Epidermal melanocyte (primary cell): ENCODE results near the gene IWS1.
A peak's percentile ranks its signal among the peaks of the same experiment; 100 is the strongest.
"Not testable (repeated sequence)": the region's sequence is repeated elsewhere in the genome, so short reads cannot be mapped to it uniquely, and the experiment has no call there.

Source experiments
- DNase-seq: peaks from one replicate; pipeline ENCODE4 v3.0.0; 2011; ENCODE audit warnings: low spot score; ENCODE audit not compliant: insufficient read length

Gene IWS1

DNA sequence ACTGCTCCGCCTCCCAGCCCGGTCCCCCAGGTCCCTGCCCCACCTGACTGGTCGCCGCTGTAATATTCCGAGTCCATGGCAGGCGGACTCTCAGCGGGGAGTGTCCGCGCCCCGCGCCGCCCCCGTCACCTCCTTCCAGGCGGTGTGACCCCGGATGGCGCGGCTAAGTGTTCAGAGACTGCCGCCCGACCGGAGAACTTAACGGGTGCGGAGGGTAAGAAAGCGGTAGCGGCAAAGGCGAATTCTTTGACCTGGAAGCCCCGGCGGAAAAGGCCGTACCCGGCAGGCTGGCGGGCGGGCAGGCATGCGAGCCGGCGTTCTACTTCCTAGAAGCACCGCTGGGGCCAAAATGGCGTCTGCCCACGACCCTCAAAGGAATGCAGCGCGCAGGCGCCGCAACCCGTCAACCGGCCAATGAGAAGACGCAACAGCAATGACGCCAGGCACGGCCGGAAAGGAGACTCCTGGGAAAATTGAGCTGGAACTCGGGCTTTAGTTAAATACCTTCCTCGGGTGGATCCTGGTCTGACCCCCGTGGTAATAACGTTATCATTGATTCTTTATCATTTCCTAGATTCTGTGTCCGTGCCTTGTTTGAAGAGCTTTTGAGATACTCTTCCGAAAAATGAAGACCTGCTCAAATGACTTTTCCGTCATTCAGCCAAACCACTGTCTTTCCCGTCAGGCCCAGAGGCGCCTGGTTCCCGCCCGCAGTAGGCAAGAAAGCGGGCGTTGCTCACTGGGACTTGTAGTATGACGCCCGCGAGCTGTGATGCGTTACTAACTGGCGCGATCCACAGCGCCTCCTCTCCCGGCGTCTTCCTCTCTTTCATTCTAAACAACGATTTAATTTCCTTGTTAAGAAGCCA, at the start of gene IWS1:
Gene IWS1 (minus strand): TSS at position 358 of the 869 bp plus-strand sequence. CDS start 281 bp downstream, at position 77.
- peak; percentile 93 for DNase-seq

DNA sequence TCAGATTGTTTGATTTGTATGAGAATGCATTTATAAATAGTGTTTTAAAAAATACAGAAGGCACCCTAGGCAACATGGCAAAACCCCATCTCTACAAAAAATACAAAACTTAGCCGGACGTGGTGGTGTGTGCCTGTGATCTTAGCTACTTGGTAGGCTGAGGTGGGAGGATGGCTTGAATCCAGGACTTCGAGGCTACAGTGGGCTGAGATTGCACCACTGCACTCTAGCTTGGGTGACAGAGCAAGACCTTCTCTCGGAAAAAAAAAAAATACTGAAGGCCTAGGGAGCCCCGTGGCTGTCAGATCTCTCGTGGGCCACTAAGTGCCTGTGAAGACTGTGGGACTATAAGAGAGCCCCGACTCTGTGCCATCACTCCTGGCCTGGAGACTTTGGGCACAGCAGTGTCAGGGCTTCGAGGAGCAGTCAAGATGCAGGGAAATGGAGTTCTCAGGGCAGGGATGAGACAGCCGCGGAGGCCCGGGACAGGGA, 49.7 kb upstream of the IWS1 start:
- DNase-seq: no peak

DNA sequence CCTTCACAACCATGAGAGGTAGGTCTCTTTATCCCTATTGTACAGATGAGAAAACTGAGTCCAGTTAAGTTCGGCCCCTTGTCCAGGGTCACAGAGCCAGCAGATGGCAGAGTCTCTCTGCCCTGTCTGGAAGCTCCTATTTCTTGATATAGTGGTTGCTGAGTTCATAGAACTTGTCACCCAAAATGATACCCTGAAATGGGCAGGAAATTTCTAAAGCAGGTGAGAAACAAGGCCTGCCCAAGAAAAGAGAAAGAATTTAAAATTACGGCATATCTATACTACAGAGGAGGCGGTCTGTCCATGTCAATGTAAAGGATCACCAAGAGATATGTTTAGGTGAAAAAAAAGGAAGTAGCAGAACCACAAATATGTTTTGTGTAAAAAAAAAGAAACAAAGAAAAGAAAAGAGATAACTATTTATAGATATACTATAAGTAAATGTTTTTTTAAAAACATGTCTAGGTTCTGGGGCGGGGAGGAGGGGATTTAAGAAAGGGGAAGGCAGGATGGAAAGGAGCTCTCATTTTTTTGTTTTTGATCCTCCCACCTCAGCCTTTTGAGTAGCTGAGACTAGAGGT, 49.0 kb upstream of the IWS1 start:
- DNase-seq: no peak

DNA sequence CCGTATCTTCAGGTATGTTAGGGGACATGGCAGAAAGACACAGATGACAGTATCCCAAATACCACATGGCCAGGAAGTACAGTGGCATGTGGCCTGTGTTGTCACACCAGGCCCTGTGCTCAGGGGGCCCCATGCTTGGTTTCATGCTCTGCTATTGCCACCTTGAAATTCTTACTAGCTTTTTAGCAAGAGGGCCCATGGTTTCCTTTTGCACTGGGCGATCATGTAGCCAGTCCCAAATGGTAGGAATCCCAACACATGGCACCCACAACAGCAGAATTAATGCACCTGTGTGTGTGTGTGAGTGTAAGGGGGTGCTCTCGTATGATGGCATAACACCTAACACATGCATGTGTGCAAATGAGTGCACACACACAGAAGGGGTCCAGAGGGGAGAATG, 48.4 kb upstream of the IWS1 start:
- no peak for DNase-seq

DNA sequence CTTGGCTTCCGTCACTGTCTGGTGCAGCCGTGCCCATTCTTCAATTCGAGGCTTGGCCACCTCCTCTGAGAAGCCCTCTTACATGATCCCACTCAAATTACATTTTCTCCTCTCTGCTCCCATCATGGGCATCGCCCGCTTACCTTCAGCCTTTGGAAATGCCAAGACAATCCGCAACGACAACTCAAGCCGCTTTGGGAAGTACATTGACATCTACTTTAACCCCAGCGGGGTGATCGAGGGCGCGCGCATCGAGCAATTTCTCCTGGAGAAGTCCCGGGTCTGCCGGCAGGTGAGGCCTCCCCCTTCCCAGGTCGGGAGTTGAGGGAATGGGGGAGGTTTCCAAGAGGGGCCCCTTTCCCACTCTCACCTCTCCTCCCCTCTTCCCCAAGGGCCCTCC, 47.5 kb upstream of the IWS1 start:
- DNase-seq: no peak

DNA sequence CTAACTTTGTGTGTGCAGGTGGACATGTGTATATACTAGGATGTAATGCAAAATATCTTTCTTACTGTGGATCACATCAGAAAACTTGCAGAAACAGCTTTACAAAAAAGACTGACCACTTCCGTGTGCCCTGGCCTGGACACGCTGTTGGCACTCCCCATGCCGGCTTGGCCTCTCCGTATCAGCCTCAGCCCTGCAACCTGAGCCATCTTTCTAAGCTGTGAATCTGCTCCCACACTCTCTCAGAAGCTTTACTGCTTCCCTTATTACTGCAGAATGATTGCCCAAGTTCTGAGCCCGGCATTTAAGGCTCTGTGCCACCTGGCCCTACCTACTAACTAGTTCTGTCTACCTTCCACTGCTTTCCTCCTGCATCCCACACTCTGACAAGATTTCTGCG, 47.0 kb upstream of the IWS1 start:
- DNase-seq: no peak

DNA sequence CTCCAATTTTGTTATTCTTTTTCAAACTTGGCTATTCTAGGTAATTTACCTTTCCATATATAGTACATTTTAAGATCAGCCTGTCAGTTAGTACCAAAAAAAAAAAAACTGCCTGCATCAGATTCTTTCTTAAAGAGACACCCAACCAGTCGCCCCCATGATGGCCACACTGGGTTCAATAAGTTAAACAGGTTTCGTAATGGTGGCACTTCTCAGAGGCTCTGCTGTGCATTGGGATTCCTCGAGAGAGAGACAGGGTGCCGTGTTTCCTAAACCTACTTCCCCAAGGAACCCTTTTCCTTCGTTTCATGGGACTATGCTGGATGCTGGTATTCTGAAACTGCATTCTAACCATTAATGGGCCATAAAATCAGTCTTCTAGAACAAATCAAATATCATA, 46.6 kb upstream of the IWS1 start:
- no peak for DNase-seq

DNA sequence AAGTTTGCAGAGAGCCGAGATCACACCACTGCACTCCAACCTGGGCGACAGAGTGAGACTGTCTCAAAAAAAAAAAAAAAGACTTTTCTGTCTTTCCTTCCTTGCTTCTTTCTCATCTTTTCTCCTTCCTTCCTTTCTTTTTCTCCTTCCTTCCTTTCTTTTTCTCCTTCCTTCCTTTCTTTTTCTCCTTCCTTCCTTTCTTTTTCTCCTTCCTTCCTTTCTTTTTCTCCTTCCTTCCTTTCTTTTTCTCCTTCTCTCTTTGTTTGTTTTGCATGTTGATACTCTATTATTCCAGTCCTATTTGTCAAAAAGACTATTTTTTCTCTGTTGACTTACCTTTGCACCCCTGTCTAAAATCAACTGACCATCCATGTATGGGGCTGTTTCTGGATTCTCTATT, 46.1 kb upstream of the IWS1 start:
- not testable (repeated sequence) for DNase-seq

DNA sequence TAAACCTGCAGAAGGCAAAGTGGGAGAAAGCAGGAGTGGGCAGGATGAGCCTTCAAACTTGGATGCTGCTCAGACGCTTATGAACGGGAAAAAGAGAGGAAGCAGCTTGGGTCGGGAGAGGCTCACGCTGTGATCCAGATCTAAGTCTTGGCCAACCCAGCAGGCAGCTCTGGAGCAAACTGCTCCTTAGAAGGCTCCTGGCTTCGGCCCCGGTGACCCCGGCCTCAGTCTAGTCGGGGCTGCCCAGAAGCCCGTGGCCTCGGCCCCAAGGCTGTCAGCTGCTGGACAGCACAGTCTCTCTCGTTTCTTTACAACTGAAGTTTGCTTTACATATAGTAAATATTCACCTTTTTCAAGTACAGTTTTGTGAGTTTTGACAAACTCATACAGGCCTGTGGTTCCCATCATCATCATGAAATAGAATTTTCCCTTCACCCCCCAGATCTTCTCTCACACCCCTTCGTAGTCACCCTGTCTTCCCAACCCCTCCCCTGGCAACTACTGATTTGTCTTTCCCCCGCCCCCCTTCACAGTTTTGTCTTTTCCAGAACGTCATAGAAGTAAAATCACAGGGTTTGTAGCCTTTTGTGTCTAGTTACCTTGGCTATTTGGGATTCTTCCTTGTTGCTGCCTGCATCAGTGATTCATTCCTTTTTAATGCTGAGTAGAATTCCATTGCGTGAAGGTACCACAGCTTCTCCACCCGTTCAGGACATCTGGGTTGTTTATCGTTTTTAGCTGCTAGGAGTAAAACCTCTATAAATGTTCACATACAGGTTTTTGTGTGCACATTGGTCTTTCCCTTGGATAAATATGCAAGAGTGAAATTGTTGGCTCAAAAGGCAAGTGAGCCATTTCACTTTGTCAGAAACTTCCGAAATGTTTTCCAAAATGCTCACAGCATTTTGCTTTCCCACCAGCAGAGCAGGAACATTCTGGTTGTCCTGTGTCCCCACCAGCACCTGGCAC, 44.3 kb upstream of the IWS1 start:
- DNase-seq: no peak

DNA sequence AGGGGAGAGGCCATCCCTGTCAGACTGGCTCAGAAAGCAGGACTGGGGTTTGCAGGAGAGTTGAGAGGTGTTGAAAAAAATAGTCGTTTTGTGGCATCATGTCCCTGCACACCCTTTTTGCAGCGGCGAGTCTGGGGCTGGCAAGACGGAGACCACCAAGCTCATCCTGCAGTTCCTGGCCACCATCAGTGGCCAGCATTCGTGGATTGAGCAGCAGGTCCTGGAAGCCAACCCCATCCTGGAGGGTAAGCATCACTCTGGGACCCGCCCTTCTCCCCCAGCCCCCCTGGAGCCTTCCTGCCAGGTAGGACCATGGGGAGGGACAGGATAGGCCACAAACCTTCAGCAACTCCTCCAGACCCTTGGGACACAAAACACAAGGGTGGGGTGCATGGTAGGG, 43.4 kb upstream of the IWS1 start:
- DNase-seq: no peak

DNA sequence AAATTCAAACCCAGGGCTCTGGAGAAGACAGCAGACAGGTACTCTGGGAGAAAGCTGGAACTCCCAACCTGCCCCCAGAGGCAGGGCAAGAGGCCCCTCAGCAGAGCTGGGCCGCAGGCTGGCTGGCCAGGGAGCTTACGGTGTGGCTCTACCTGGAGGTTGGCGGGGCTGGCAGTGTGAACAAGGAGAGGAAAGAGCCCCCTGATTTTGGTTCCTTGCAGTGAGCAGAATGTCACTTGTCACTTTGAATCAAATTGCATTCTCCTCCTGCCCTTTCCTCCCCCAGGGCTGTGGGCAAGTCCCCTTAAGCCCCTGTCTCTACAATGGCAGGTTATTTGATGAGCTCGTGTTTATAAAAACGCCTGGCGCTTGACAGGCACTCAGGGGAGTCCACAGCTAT, 41.8 kb upstream of the IWS1 start:
- DNase-seq: no peak

DNA sequence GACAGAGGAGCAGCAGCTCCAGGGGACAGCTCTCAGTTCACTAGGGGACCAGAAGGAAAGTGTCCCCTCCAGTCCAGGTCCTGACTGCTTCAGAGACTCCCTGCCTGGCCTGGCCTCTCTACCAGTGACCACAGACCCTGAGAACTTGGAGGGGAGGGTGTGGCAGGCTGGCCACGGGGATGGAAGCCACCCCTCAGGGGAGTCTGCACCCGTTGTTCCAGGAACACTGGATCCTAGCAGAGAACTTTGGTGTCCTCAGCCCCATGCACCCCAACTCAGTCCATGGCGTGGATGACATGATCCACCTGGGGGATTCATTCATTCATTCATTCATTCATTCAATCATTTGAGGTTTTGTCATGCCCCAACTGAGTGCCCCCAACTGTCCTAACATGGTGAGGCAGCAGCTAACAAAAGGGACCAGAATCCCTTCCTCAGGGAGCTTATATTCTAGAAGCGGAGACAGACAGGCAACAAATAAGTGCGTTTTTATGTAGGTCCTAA, 41.1 kb upstream of the IWS1 start:
- no peak for DNase-seq

DNA sequence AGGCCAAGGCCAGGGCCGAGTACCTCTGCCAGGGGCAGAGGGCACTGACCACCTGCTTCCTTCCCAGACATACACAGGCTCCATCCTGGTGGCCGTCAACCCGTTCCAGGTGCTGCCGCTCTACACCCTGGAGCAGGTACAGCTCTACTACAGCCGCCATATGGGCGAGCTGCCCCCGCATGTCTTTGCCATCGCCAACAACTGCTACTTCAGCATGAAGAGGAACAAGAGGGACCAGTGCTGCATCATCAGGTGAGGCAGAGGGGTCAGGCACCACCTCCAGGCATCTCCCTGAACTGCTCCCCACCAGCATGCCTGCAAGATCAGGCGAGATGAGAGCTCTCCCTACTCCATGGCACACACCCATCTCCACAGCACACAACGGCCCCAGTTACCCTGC, 40.3 kb upstream of the IWS1 start:
- DNase-seq: no peak

DNA sequence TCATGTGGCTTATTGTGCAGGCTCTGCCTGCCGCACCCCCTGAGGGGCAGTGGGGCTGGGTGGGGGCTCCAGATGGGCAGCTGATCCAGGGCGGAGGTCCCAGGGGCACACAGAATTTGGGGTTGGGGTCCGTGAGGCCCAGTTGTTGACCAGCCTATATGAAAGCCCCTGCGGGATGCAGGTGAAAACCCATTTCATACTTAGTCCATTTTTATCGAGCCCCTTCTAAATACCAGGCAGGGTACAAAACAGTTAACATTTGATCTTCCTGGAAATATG, 39.8 kb upstream of the IWS1 start:
- DNase-seq: no peak

DNA sequence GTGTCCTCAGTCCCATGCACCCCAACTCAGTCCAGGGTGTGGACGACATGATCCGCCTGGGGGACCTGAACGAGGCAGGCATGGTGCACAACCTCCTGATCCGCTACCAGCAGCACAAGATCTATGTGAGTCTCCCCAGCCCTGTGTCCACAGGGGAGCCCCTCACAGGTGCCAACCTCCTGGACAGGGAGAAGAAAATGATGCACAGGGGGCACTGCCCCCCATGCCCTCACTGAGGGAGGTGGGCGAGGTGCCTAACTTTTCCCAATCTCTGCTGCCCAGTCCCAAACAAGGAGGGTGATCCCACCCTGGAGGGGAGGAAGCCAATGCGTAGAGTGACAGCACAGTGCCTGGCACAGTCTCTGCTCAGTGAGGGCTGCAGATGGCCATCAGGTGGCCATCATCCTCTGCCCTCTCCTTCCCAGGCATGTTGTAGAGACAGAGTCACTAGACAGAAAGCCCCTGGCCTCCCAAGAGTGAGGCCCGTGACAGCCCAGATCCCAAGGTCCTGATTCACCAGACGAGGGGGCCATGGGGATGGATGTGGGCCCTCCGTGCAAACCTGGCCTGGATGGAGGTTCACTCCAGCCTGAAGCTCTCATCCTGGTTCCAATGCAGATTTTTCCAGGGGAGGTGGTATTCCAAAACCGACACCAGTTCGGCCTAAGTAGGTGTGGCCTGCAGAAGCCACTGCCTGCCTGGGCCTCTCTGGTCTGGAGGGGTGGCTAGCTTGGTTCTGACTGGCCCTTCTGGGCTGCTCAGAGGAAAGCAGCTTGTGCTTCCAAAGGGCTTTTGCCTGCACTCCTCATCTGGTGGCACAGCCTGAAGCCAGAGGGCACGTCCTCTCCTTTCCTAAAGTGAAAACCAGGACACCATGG, 39.2 kb upstream of the IWS1 start:
- no peak for DNase-seq

DNA sequence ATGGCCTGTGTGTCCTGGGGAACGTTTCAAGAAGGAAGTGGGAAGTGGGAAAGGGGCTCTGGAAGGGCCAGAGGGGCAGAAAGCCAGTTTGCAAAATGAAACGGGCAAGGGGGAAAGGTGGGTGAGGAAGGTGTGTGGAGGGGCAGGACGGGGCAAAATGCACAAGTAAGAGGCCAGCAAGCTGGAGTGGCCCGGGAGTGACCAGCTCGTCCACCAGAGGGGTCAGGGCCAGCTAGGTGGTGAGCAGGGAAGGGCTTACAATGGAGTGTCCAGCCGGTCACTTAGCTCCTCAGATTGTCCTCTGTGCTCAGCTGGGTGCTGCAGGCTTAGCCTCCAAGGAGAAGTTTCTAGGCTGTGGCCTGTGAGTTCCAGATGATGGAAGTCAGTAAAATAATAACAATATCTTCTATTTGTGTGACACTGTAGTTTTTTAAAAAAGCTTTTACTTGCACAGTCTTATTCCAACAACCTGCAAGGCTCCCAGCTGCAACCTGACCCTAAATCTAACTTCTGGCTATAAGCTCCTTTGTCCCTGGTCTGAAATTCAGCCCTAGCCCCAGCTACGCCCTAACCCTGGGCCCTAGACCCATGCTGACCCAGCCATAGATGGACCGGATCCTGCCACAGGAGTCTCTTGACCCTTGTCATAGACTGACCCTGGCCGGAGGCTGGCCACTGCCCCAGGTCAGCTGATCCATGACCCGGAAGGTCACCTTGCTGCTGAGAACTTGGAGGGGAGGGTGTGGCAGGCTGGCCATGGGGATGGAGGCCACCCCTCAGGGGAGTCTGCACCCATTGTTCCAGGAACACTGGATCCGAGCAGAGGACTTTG, 38.4 kb upstream of the IWS1 start:
- DNase-seq: no peak

DNA sequence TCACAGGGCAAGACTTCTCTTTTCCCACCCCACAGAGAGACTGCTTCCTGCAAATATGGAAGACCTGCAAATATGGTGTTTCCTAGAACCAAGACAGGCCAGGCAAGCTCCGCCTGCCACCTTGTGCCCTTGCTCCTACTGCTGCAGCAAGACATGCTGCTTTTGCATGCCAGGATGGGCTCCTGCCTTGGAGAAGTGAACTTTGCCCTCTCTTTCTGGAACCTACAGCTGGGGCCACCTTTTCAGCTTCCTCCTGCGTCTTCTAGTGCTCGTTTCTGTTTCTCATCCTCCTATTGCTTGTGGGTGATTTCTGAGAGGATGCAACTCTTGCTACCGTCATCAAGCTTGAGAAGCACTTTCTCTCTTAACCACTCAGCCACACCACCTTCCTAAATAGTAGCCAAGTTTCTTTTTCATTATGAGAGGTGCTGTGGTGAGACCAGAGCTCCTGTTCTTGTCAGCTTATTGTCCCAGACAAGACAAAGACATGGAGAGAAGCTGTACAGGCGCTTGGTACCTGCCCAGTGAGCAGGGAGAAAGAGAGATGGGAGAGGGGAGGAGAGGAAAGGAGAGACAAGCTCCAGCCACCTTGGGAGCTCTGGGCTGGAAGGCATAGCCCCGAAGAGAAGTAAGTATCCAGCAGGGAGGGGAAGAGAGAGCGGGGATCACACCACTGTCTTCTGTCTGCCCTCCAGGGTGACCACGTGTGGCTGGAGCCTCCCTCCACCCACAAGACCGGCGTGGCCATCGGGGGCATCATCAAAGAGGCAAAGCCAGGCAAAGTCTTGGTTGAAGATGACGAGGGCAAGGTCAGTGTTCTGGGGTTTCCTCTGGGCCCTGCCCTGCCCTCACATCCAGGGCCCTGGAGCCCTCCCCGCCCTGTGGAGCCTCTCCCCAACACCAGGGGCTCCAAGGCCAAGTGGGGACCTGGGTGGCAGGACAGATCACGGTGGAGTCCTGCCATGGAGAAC, 37.5 kb upstream of the IWS1 start:
- DNase-seq: no peak

DNA sequence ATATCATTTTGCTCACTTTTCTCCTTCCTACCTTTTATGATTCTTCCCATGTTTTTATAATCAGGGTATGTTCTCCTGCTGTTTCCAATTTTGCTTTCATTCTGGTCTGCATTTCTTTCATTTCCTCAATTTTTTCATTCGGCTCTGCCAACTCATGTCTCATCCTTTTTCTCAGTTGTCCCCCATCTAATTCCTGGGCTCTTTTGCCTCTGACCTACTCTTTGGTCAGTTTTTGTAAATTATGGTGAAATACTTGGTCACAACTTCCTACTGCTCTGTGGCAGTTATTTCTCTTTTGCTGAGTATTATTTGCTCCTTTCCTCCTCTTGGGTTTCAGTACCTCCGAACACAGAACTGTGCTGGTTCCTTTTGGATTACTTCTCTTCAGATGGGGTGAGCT, 36.6 kb upstream of the IWS1 start:
- no peak for DNase-seq

DNA sequence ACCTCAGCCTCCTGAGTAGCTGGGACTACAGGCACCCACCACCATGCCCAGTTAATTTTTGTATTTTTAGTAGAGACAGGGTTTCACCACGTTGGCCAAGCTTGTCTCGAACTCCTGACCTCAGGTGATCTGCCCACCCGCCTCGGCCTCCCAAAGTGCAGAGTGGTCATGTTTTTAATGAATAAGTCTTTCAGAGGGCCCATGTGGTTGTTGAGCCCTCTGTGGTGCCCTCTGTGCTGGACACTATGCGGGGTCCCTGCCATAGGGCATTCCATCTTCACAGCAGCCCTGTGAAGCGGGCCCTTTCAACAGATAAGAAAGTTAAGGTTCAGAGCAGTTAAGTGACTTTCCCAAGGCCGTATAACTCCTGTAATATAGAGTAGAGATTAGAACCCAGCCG, 35.1 kb upstream of the IWS1 start:
- no peak for DNase-seq
